Colon (tissue), 2 donors: Measurements from ENCODE around the gene IGF1R.

Experiments
- FAIRE-seq: peaks from 2 replicates; lab custom pipeline; 2012; peaks lifted over from hg19 to GRCh38; lab: Jason Lieb, UNC
- donor health status: control.
- donor health status: control.

The IGF1R gene

DNA sequence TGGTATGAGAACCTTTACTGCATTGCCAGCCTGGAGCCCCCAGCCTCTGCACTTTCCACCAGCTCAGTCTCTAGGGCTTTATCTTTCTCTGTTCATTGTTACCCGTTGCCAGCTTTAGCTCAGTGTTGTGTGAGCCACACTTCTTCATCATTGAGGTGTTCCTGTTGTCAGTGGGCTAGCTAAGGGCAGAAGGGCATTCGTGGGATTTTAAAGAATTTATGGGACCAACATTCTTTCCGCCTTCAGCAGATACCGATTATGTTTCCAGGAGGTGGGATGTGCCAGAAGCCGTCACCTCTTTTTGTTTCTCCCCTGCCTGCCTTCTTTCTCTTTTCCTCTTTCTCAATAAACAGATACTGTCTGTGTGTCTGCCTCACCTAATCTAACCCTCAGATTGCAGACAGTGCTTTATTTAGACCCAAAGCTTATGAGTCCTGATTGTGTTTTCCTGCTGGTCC is 294.7 kb downstream of the IGF1R start:
- no peak for FAIRE-seq

GRCh38 chr15:98943601-98944151 is 295.3 kb downstream of the IGF1R start:
- no peak for FAIRE-seq

GRCh38 chr15:98946301-98947255 is 298.2 kb downstream of the IGF1R start:
- FAIRE-seq = no peak

DNA sequence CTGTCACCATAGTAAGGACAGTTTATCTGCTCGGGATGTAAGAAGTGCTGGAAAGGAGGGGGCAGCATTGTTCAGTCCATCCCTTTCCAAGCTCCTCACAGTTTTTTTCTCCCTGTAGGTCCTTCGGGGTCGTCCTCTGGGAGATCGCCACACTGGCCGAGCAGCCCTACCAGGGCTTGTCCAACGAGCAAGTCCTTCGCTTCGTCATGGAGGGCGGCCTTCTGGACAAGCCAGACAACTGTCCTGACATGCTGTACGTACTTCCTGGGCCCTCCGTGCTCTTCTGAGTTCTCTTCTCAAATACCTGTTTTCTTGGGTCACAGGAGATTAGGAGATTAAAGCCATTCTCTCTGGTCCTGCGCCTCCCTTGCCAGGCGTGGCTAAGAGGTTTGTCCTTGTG is 300.1 kb downstream of the IGF1R start:
- FAIRE-seq = no peak

GRCh38 chr15:98948941-98949340 is 300.6 kb downstream of the IGF1R start:
- no peak for FAIRE-seq

DNA sequence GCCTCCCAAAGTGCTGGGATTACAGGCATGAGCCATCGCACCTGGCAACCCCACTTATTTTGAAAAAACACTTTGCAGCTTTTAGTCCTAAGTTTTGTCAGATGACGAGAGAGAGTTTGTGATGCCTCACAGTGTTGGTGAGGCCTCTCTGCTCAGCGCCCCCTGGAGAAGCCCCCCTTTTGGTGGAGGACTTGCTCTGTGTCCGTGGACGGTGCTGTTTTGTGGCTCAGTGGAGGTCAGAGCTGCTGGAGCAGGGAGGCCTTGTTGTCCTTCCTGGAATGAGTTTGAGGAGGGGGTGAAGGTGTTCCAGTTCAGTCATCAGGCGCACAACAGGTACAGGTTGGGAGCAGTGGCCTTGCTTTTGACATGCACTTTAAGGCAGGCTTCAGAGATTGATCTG is 301.3 kb downstream of the IGF1R start:
- no peak for FAIRE-seq

- no peak for FAIRE-seq
Measured at GRCh38 chr15:98950248-98950647, 301.9 kb downstream of the IGF1R start.

DNA sequence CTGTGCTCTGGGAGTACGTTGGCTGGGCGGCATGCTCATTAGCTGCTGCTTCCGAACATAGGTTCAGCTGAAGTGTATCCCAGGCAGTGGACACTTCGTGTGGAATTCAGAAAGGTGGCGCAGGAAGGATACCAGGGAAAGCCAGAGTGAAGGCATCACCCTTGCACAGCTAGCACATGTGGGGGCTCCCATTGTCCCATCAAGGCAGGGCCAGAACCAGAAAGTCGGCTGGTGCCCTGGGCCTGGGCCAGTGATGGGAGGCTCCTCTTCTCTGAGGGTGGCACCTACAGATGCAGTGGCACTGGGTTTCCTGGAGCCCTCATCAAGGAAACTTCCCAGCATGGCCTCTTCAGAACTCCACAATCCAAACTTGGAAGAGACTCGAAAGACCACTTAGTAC is 302.7 kb downstream of the IGF1R start:
- no peak for FAIRE-seq

DNA sequence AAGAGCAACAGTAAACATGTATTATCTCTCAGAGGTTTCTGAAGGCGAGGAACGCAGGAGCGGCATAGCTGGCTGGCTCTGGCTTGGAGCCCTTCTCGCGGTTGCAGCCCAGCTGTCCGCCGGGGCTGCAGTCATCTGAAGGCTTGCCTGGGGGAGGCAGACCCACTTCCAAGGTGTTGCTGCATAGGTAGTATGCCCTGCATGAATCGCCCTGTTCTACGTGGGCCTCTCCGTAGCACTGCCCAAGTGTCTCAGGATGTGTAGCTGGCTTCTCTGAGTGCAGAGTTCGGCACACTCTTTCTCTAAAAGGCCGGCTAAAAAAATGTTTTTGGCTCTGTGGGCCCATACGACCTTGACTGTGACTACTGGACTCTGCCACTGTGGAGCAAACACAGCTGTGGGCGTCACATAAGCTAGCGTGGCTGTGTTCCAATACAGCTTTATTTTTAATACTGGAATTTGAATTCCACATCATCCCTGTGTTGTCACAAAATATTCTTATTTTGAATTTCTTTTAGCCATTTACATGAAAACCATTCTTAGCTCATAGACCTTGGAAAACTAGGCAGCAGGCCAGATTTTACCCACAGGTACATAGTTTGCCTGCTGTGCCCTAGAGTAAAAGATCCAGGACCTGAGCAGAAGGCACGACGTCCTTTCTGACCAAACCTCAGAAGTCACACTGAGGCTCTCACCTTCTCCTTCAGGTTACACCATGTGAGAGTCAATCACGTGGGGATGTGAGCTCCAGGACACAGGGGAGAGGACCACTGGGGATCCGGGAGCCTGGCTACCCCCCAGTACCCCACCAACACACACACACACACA is 303.4 kb downstream of the IGF1R start:
- FAIRE-seq = no peak

DNA sequence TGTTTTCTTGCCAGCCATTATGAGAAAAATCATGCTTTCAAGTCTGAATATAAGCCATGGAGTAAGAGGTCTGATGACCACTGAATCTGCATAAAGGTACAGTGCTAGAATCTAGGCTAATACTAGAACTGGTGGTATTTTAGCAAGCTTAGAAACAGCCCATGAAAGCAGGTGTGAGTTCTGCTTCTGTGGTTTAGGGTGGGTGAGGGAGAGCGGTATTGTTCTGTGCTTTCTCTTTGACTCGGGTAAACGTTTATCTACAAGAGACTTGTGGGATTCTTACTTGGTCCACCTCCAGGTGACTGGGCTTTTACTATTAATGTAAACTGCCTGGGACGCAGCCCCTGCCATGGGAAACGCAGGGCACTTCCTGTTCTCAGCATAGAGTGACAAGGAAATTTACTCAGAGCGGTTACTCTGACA is 304.1 kb downstream of the IGF1R start:
- FAIRE-seq = no peak

DNA sequence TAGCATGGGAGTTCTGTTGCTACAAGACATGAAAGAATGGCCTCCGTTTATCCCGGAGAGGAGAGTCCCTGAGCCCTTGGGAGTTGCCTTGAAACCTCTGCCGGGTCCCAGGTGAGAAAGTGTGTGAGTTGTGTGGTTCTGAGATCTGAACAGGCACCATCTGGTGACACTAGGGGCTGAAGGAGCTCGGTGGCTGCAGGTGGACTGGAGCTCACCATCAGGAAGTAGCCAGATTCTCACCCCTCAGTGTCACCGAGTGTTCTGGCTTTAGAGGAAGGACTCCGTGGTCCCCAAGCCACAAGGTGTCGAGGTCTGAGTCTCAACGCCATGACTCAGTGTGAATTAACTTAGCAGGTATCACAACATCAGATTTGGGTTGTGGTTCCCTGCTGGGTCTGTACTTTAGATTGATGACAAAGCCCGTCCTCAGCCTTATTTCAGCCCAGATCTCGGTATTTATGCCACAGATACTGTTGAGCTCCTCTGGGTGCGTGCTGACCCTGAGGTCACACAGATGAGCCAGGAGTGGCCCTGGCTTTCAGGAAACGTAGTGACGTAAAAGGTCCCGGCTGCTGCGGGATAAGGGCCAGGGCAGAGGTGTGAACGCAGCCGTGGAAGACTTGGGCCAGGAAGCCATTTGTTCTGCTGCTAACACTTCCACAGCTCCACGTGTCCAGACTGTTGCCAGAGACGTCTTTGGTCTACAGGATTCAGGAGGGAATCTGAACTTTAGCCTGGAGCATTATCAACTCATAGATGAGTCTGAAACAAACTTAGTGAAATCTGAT is 304.9 kb downstream of the IGF1R start:
- FAIRE-seq = no peak

GRCh38 chr15:98953968-98954367 is 305.6 kb downstream of the IGF1R start:
- FAIRE-seq = no peak

- no peak for FAIRE-seq
Measured at GRCh38 chr15:98954411-98954810, 306.1 kb downstream of the IGF1R start.

GRCh38 chr15:98955331-98955730 is 307.0 kb downstream of the IGF1R start:
- FAIRE-seq = no peak

GRCh38 chr15:98955961-98956723 is 307.8 kb downstream of the IGF1R start:
- no peak for FAIRE-seq

GRCh38 chr15:98956796-98957553 is 308.6 kb downstream of the IGF1R start:
- FAIRE-seq = no peak

DNA sequence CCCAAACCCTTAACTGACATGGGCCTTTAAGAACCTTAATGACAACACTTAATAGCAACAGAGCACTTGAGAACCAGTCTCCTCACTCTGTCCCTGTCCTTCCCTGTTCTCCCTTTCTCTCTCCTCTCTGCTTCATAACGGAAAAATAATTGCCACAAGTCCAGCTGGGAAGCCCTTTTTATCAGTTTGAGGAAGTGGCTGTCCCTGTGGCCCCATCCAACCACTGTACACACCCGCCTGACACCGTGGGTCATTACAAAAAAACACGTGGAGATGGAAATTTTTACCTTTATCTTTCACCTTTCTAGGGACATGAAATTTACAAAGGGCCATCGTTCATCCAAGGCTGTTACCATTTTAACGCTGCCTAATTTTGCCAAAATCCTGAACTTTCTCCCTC is 309.3 kb downstream of the IGF1R start:
- no peak for FAIRE-seq

- no peak for FAIRE-seq
Measured at GRCh38 chr15:98958076-98958475, 309.7 kb downstream of the IGF1R start.

DNA sequence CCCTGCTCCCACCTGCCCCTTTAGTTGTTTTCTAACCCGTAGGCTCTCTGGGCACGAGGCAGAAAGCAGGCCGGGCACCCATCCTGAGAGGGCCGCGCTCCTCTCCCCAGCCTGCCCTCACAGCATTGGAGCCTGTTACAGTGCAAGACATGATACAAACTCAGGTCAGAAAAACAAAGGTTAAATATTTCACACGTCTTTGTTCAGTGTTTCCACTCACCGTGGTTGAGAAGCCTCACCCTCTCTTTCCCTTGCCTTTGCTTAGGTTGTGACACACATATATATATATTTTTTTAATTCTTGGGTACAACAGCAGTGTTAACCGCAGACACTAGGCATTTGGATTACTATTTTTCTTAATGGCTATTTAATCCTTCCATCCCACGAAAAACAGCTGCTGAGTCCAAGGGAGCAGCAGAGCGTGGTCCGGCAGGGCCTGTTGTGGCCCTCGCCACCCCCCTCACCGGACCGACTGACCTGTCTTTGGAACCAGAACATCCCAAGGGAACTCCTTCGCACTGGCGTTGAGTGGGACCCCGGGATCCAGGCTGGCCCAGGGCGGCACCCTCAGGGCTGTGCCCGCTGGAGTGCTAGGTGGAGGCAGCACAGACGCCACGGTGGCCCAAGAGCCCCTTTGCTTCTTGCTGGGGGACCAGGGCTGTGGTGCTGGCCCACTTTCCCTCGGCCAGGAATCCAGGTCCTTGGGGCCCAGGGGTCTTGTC is 310.7 kb downstream of the IGF1R start:
- FAIRE-seq = no peak

GRCh38 chr15:98959640-98960007 is 311.3 kb downstream of the IGF1R start:
- FAIRE-seq = no peak
